ENCODE data around the gene ZNF605. TPM values are rescaled to one million over a fixed set of nuclear protein-coding genes. Genes with fewer than 3 reads are reported as not detected.

ZNF605 gene
- total RNA-seq, 1 donor from 2014 or later, result 18.8 TPM

Small RNAs within 50 kb of the gene (small RNA-seq; reads per million reads assigned to genes)
- not detected for gene RNU4ATAC12P

Other genes with a start within 250 kb of the ZNF605 start
- gene PGAM5, start 245.5 kb downstream of the ZNF605 start, total RNA-seq, result 31.0 TPM
- gene ANKLE2, start 194.5 kb downstream of the ZNF605 start, total RNA-seq, result 44.8 TPM
- 50.5 TPM for gene GOLGA3, start 127.4 kb downstream of the ZNF605 start, total RNA-seq
- 31.4 TPM for gene CHFR, start 68.7 kb downstream of the ZNF605 start, total RNA-seq
- 14.3 TPM for gene ZNF26, start 30.1 kb upstream of the ZNF605 start, total RNA-seq
- gene ZNF84, start 81.2 kb upstream of the ZNF605 start, total RNA-seq, result 120 TPM
- gene ZNF140, start 124.6 kb upstream of the ZNF605 start, total RNA-seq, result 75.8 TPM
- 6.9 TPM for gene ZNF891, start 174.0 kb upstream of the ZNF605 start, total RNA-seq
- 32.6 TPM for gene ZNF10, start 174.3 kb upstream of the ZNF605 start, total RNA-seq
- 27.3 TPM for gene ZNF268, start 225.2 kb upstream of the ZNF605 start, total RNA-seq